Activated CD4-positive, alpha-beta T cell treated with anti-CD3 and anti-CD28 coated beads, Interleukin-2, Interleukin-4, amounts not matched to agents 100 ng/mL and 50 ng/mL, durations not matched to agents 16 hours and 8 hours (primary cell): ENCODE measurements around the gene CERKL.

ENCODE experiments used
- DNase-seq: peaks from one replicate; pipeline ENCODE4 v3.0.0-alpha.2; 2020; ENCODE audit warnings: low spot score

Gene CERKL

DNA sequence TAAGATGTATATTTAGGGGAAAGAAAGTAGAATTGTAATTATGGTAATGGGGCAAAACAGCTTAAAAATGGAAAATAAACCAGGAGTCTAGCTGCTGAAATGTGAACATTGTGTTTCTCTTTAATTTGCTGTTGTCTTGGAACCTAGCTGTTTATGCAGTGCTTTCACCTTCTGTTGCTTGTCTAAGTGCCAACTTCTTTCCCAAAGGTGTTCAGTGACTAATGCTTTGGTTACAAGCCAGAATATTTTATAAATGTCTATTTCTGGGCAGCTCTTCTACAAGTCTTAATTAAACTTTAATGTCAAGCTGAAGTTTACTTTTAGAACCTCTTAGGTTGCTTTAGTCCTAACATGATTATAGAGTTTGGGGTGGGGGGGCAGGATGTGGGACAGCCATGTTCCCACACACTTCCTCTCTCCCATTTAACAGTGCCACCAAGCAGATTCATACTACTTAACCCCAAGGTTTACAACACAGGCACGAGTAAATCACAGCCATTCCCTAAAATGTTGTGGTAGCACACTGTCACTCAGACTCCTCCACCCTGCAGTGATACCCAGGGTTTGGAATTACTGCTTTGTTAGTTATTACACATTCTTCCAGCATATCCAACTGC lies 139.1 kb downstream of the CERKL start:
- DNase-seq: no peak

DNA sequence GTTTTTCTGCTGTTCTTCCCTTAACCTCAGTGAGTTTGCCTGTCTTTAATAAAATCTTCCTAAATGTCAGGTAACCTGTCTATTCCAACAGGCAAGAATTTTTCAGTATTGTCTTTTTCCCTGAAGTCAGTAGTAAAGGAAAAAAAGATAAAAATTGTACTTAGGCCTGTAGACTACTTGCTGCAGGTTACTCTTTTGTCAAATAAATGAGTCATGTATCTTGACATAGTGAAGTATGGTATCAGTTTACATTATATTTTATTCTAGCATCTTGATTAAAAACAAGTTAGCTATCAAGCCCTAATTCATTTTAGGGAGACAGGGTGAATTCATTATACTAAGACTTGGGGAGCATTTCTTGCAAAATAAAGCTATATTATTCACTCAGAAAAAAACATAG lies 139.9 kb downstream of the CERKL start:
- DNase-seq: no peak

- no peak for DNase-seq
Observed at GRCh38 chr2:181515719-181516118, 141.2 kb downstream of the CERKL start.

DNA sequence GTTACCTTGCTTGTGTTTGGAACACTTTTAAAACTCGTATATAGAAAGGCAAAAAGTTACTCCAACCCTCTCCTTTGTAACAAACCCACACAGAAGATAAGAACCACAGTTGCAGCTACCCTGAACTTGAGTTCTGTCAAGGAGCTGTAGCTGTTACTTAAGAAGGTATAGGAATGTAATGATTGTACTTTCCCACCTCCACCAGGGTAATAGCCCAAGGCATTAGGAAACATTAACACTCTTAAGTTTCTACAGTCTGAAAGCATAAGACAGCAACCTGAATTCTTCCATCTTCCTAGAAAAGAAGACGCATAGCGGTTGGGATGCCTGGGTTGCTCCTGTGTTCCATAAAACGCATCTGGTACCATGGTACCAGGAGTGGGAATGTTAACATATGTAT lies 156.7 kb downstream of the CERKL start:
- DNase-seq: no peak

GRCh38 chr2:181499231-181499630 lies 157.7 kb downstream of the CERKL start:
- no peak for DNase-seq
